Measurements from ENCODE around the gene NCK1. TPM values are rescaled to one million over a fixed set of nuclear protein-coding genes. Genes with fewer than 3 reads are reported as not detected.

The NCK1 gene
- 10 to 100 TPM; 30.4 to 31.9 TPM for total RNA-seq

DNA sequence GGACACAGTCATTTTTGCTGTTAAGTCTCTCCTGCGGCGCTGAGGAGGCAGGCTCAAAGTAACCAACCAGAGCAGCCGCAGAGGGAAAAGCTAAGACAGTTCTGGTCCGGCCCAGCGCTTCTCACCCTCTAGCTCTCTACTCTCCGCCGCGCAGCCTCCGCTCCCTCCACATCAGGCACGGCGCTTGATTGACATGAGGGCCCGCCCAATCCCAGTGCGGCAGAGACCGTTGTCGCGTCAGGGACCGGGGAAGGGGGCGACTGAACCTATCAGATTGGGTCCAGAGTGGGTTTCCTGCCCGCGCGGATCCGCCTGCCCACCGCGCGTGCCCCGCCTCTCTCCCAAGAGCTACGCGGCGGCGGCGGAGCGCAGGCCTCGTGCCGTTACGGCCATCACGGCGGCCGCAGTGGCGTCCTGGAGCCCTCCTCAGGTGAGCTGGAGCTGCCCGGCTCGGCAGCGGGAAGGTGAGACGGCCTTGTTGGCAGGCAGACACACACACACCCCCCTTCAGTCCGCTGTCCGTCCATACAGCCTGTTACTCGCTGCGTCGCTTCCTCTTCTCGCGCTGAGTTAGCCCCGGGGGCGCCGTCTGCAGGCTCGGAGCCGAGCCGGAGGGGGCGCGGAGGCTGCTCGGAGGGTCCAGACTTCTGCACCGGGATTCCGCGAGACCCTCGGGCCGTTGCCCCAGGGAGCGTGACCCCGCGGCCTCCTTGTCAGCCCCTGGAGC is at the start of gene NCK1:
NCK1 (plus strand) TSS at position 319 of the 727 bp plus-strand sequence. CDS start 65,794 bp downstream, outside the sequence.
- no peaks in the 10 kb centered on the region for H3K9me3 Mint-ChIP-seq (ENCODE audit: low read depth)
- POLR2A ChIA-PET: interaction anchor here (0.5 to 4.5 kb wide), 7 partner anchors 10 to 1732 kb away, joined by 3 to 46 read pairs (median 4); partner anchors contain the start of genes CEP70 and STAG1
- peaks cover 32% of the 10 kb centered on the region for H3K36me3 Mint-ChIP-seq (ENCODE audit: low read depth)
- intact Hi-C loops (cut with DNase I, micrococcal nuclease): loop anchor here (1.0 to 10.0 kb wide), 12 partner anchors 40 to 1970 kb away; partner anchors contain the start of genes SLC35G2 (in 2 of the 2), STAG1 (in 2 of the 2), ARMC8 (in 1 of the 2) and MSL2 (in 1 of the 2)
- peaks cover 41% of the 10 kb centered on the region for H3K4me1 Mint-ChIP-seq
- H3K27ac Mint-ChIP-seq: peak within 1 kb of the TSS; percentile 98
- DNase-seq (peak; percentile 99), ATAC-seq (peak; percentile 99)
- CTCF ChIA-PET: interaction anchor here (0.6 to 2.8 kb wide), 7 partner anchors 14 to 588 kb away, joined by 3 to 21 read pairs (median 4); partner anchors contain the start of gene STAG1
- H3K4me3 Mint-ChIP-seq: peak within 1 kb of the TSS; percentile 96
- no peaks in the 10 kb centered on the region for H3K27me3 Mint-ChIP-seq

DNA sequence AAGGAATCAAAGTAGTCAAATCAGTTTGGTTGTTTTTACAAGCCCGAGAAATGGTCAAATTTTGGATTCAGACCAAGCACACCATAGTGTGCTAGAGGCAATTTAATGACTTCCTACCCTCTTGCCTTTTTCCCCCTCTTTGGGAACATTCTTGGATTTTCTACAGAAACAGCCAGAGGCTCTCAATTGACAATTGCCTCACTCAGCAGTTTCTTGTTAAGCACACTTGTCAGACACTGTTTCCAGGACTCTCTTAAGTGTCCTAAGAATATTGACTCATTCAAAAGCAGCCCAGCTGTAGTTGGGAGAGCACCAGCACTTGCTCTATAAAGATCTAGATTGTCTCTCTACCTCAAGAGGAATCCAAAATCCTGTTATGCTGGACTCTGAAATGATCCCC is 44.6 kb upstream of the NCK1 start:
- POLR2A ChIA-PET: interaction anchor here (1.6 kb wide), 1 partner anchor 65 kb away, joined by 4 read pairs; the partner anchor contains the start of gene STAG1
- intact Hi-C loops (cut with DNase I, micrococcal nuclease): no loop called here
- no peak for DNase-seq

DNA sequence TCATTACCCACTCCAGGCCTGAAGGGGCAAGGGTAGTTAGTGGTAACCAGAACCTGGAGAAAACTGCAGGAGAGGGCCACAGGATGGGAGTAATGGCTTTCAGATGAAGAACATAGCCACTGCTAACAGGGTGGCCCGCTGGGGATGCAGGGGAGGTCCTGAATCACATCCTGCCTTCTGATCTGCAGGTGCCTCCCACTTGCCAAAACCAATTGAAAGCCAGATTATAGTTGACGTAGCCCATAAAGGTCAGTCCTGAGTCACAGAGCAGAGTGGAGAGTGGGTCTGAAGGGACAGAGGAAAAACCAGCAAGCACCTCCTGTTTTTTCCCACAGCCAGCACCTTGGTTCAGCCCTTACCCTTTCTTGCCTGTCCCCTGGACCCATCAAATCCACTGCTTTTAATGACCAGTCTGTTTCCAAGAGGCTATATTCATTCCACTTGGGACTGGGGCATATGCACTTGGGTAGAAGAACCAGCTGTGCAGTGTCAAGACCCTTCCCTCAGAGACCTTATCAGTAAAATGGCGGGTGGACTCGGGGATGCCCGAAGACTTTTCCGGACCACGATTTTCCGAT is 43.7 kb upstream of the NCK1 start:
- Mint-ChIP-seq H3K27me3 (peaks cover 27% of the 10 kb centered on the region), H3K4me3 (peak overlapping the region; percentile 72), H3K4me1 (peaks cover 19% of the 10 kb centered on the region), H3K36me3 (ENCODE audit: low read depth) (peaks cover 3% of the 10 kb centered on the region), H3K27ac (peak overlapping the region; percentile 55), H3K9me3 (ENCODE audit: low read depth) (peaks cover 5% of the 10 kb centered on the region)
- POLR2A ChIA-PET: interaction anchor here (1.6 kb wide), 1 partner anchor 66 kb away, joined by 4 read pairs; the partner anchor contains the start of gene STAG1
- intact Hi-C loops (cut with DNase I, micrococcal nuclease): loop anchor here (1.0 to 2.0 kb wide), 5 partner anchors 45 to 196 kb away; partner anchors contain the start of genes STAG1 (in 2 of the 2) and NCK1 (in 1 of the 2)
- CTCF ChIA-PET: interaction anchor here (2.6 kb wide), 1 partner anchor 42 kb away, joined by 6 read pairs; no protein-coding TSS in a partner anchor
- DNase-seq (peak; percentile 78), ATAC-seq (peak; percentile 95)

More for the DNA sequence above, 44.6 kb upstream of the NCK1 start:
- no peak overlapping the region for H3K27ac Mint-ChIP-seq
- peaks cover 22% of the 10 kb centered on the region for H3K27me3 Mint-ChIP-seq
- peaks cover 3% of the 10 kb centered on the region for H3K36me3 Mint-ChIP-seq (ENCODE audit: low read depth)
- H3K9me3 Mint-ChIP-seq (ENCODE audit: low read depth): peaks cover under 1% of the 10 kb centered on the region
- CTCF ChIA-PET: interaction anchor here (2.6 kb wide), 1 partner anchor 43 kb away, joined by 6 read pairs; no protein-coding TSS in a partner anchor
- no peak overlapping the region for H3K4me3 Mint-ChIP-seq
- ATAC-seq: no peak
- H3K4me1 Mint-ChIP-seq: peaks cover 19% of the 10 kb centered on the region

GRCh38 chr3:136818769-136819391 is 43.1 kb upstream of the NCK1 start, which contains the start of gene SLC35G2:
TSS of gene SLC35G2 (plus strand) at chr3:136819126. CDS start at chr3:136854461, 35,335 bp downstream.
- Mint-ChIP-seq H3K27me3 (peaks cover 29% of the 10 kb centered on the region), H3K36me3 (ENCODE audit: low read depth) (peaks cover 3% of the 10 kb centered on the region), H3K4me3 (peak within 1 kb of the TSS; percentile 72), H3K9me3 (ENCODE audit: low read depth) (peaks cover 6% of the 10 kb centered on the region), H3K27ac (peak within 1 kb of the TSS; percentile 55), H3K4me1 (peaks cover 19% of the 10 kb centered on the region)
- ATAC-seq: peak; percentile 47
- CTCF ChIA-PET: interaction anchor here (2.6 kb wide), 1 partner anchor 42 kb away, joined by 6 read pairs; no protein-coding TSS in a partner anchor
- DNase-seq: peak; percentile 62
- POLR2A ChIA-PET: interaction anchor here (1.6 kb wide), 1 partner anchor 66 kb away, joined by 4 read pairs; the partner anchor contains the start of gene STAG1
- intact Hi-C loops (cut with DNase I, micrococcal nuclease): loop anchor here (1.0 to 2.0 kb wide), 6 partner anchors 43 to 195 kb away; partner anchors contain the start of genes NCK1 (in 2 of the 2) and STAG1 (in 2 of the 2)

GRCh38 chr3:136819392-136819730 is 42.6 kb upstream of the NCK1 start:
- POLR2A ChIA-PET: interaction anchor here (1.6 kb wide), 1 partner anchor 67 kb away, joined by 4 read pairs; the partner anchor contains the start of gene STAG1
- H3K9me3 Mint-ChIP-seq (ENCODE audit: low read depth): peaks cover 7% of the 10 kb centered on the region
- H3K36me3 Mint-ChIP-seq (ENCODE audit: low read depth): peaks cover 5% of the 10 kb centered on the region
- peaks cover 30% of the 10 kb centered on the region for H3K27me3 Mint-ChIP-seq
- CTCF ChIA-PET: interaction anchor here (1.4 kb wide), 1 partner anchor 195 kb away, joined by 5 read pairs; no protein-coding TSS in a partner anchor
- H3K27ac Mint-ChIP-seq: peak overlapping the region; percentile 27
- H3K4me1 Mint-ChIP-seq: peaks cover 19% of the 10 kb centered on the region
- peak overlapping the region; percentile 72 for H3K4me3 Mint-ChIP-seq
- DNase-seq (peak; percentile 62), ATAC-seq (peak; percentile 27)
- intact Hi-C loops (cut with DNase I, micrococcal nuclease): loop anchor here (1.0 to 2.0 kb wide), 3 partner anchors 43 to 67 kb away; partner anchors contain the start of genes NCK1 (in 2 of the 2) and STAG1 (in 1 of the 2)

GRCh38 chr3:136819731-136820679 is 42.0 kb upstream of the NCK1 start:
- H3K27ac Mint-ChIP-seq: peak overlapping the region; percentile 27
- H3K4me3 Mint-ChIP-seq: peak overlapping the region; percentile 72
- DNase-seq (peak; percentile 61), ATAC-seq (peak; percentile 24)
- H3K27me3 Mint-ChIP-seq: peaks cover 30% of the 10 kb centered on the region
- H3K36me3 Mint-ChIP-seq (ENCODE audit: low read depth): peaks cover 5% of the 10 kb centered on the region
- ChIA-PET CTCF (interaction anchor here (1.4 kb wide), 1 partner anchor 194 kb away, joined by 5 read pairs; no protein-coding TSS in a partner anchor), POLR2A (no interaction called here)
- H3K4me1 Mint-ChIP-seq: peaks cover 19% of the 10 kb centered on the region
- H3K9me3 Mint-ChIP-seq (ENCODE audit: low read depth): peaks cover 7% of the 10 kb centered on the region
- intact Hi-C loops (cut with DNase I, micrococcal nuclease): loop anchor here (1.0 to 2.0 kb wide), 3 partner anchors 42 to 67 kb away; partner anchors contain the start of genes NCK1 (in 2 of the 2) and STAG1 (in 1 of the 2)

DNA sequence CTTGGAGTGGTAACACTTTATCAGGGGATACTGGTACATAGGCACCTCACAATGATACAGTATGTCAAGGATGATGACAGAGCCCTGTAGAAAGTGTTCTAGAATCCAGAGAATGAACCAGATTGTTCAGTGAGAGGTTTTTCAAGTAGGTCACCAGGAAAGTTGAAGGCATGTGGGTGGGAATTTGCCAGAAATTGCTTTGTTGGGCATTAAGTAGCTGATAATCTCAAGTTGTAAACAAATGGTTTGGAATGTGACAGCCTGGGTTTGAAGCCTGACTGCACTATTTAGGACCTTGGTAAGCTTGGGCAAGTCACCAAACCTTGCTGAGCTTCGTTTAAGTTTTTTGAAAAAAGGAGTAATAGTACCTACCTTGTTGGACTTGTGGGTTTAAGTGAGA is 30.5 kb upstream of the NCK1 start:
- ChIA-PET POLR2A (no interaction called here), CTCF (interaction anchor here (0.6 kb wide), 2 partner anchors 199 to 868 kb away, joined by 3 to 5 read pairs; no protein-coding TSS in a partner anchor)
- H3K36me3 Mint-ChIP-seq (ENCODE audit: low read depth): no peaks in the 10 kb centered on the region
- ATAC-seq: no peak
- H3K27me3 Mint-ChIP-seq: peaks cover 25% of the 10 kb centered on the region
- no peak overlapping the region for H3K27ac Mint-ChIP-seq
- intact Hi-C loops (cut with DNase I, micrococcal nuclease): no loop called here
- H3K9me3 Mint-ChIP-seq (ENCODE audit: low read depth): peaks cover 3% of the 10 kb centered on the region
- H3K4me1 Mint-ChIP-seq: no peaks in the 10 kb centered on the region
- no peak overlapping the region for H3K4me3 Mint-ChIP-seq
- DNase-seq: no peak

DNA sequence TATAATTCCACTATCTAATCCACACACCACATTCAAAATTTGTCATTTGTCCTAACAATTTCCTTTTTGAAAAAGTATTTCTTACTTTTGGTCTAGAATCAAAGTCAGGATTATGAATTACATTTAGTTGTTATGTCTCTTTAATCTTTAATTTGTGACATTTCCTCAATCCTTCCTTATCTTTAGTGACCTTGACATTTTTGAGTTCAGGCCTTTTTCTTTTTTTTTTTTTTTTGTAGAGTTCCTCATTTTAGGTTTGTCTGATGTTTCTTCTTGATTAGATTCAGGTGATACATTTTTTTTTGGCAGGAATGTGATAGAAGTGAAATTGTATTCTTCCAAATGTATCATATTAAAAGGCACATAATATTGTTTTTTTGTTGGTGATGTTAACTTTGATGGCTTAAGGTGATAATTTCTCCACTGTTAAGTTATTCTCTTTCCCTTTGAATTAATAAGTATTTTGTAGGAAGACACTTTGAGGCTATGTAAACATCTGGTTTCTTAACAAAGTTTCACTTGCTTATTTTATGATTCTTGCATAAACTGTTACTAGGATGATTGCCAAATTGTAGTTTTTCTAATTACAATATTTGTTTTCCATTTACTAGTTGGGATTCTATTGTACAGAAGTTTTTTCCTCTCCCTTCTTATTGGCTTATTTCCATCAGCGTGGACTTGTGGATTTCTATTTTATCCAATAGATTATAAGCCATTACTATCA is 26.8 kb upstream of the NCK1 start:
- intact Hi-C loops (cut with DNase I, micrococcal nuclease): no loop called here
- no peak for ATAC-seq
- POLR2A ChIA-PET: no interaction called here
- H3K36me3 Mint-ChIP-seq (ENCODE audit: low read depth): peaks cover 9% of the 10 kb centered on the region
- no peak overlapping the region for H3K4me3 Mint-ChIP-seq
- peaks cover 16% of the 10 kb centered on the region for H3K4me1 Mint-ChIP-seq
- H3K27me3 Mint-ChIP-seq: peaks cover 10% of the 10 kb centered on the region
- no peak overlapping the region for H3K27ac Mint-ChIP-seq
- no peaks in the 10 kb centered on the region for H3K9me3 Mint-ChIP-seq (ENCODE audit: low read depth)
- DNase-seq: no peak
- CTCF ChIA-PET: no interaction called here

- POLR2A ChIA-PET: no interaction called here
- Mint-ChIP-seq H3K9me3 (ENCODE audit: low read depth) (no peaks in the 10 kb centered on the region), H3K36me3 (ENCODE audit: low read depth) (peaks cover 9% of the 10 kb centered on the region), H3K4me1 (peaks cover 16% of the 10 kb centered on the region), H3K4me3 (no peak overlapping the region), H3K27ac (no peak overlapping the region), H3K27me3 (peaks cover 8% of the 10 kb centered on the region)
- intact Hi-C loops (cut with DNase I, micrococcal nuclease): no loop called here
- CTCF ChIA-PET: no interaction called here
- no peak for ATAC-seq
- DNase-seq: no peak
Observed at GRCh38 chr3:136835813-136836510, 26.0 kb upstream of the NCK1 start.

Data from activated CD4-positive, alpha-beta T cell treated with anti-CD3 and anti-CD28 coated beads for 36 hours (primary cell).